Stimulated activated CD8-positive, alpha-beta memory T cell treated with anti-CD3 and anti-CD28 coated beads, Interleukin-12 subunit alpha, Interleukin-12 subunit beta, amount 100 ng/mL, for 24 hours (primary cell): ENCODE results near the gene ADGRF4.

ENCODE experiments used
- DNase-seq: peaks from one replicate; pipeline ENCODE4 v3.0.0-alpha.2; 2020; ENCODE audit errors: extremely low read depth

The ADGRF4 gene, protein sequence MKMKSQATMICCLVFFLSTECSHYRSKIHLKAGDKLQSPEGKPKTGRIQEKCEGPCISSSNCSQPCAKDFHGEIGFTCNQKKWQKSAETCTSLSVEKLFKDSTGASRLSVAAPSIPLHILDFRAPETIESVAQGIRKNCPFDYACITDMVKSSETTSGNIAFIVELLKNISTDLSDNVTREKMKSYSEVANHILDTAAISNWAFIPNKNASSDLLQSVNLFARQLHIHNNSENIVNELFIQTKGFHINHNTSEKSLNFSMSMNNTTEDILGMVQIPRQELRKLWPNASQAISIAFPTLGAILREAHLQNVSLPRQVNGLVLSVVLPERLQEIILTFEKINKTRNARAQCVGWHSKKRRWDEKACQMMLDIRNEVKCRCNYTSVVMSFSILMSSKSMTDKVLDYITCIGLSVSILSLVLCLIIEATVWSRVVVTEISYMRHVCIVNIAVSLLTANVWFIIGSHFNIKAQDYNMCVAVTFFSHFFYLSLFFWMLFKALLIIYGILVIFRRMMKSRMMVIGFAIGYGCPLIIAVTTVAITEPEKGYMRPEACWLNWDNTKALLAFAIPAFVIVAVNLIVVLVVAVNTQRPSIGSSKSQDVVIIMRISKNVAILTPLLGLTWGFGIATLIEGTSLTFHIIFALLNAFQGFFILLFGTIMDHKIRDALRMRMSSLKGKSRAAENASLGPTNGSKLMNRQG

DNA sequence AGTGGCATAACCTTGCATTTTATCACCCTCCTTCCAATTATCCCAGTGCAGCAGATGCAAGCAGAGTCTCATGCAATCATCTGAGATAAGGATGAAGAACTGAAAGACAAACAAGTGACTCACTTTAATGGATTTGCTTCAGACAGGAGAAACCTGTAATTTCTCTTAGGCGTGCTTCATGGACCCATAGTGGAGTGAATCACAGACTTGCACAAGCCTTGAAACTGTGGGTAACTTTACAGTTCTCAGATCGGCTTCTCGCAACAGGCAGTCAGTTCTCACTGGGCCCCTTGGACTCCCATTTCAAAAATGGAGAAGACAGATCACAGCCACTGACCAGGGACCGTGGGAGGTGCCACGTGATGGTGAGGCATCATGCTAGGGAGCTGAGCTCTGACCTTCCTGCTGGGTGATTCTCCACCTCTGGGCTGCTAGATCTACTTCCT lies at the start of gene ADGRF4:
TSS of gene ADGRF4 (plus strand) at position 239 of the 446 bp plus-strand sequence. CDS start 8,666 bp downstream, outside the sequence.
- DNase-seq = no peak

DNA sequence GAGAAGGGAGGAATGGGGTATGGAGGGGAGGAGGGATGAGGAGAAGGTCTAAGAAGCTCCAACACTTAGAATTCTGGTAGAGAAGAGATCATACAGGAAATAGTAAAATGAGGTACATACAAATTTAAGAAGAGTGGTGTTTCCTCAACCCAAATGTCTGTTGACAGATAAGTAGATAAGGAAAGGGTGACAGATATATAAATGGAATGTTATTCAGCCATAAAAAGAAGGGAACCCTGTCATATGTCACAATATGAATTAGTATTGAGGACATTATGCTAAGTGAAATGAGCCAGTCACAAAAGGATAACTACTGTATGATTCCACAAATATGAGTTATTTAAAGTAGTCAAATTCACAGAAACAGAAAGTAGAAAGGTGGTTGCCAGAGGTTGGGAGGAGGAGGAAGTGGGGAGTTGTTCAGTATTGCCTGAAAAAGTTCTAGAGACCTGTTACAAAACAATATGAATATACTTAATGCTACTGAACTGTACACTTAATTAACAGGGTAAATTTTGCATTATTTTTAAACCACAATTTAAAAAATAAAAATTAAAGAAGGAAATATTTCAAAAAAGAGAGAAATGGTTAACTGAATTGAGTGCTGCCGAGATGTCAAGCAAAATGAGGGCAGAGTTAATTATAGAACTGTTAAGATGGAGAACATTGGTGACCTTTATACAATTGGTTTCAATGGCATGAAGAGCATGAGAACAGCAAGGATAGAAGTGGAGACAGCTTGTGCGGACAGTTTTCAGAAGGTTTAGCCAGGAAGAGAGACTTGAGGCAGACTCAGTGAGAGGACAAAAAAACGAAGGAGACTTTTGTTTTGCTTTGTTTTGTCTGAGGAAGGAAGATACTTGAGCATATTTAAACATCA lies 47.6 kb upstream of the ADGRF4 start:
- no peak for DNase-seq

DNA sequence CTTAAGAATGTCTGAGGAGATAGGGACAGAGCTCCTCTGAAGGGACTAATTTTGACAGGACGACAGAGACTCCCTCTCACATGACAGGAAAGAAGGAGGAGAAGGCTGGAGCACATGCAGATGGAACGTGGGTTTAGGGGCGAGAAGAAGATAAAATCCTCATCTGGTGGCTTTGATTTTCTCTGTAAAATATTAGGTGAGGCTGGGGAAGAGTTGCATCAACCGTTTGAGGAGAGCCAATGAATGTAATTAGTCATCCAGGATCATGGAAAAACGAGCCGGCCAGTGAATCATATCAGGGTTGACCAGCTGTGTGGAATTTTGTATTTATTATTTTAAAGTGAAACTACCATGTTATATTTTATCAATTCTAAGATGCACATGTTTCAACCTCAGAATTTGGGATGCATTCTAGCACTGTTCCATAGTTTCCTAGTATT lies 46.9 kb upstream of the ADGRF4 start:
- DNase-seq = no peak

GRCh38 chr6:47653706-47654105 lies 44.7 kb upstream of the ADGRF4 start:
- no peak for DNase-seq

- no peak for DNase-seq
Measured at GRCh38 chr6:47654255-47654654, 44.1 kb upstream of the ADGRF4 start.

- no peak for DNase-seq
Measured at GRCh38 chr6:47655719-47656595, 42.4 kb upstream of the ADGRF4 start.

- DNase-seq = no peak
Measured at GRCh38 chr6:47661960-47662359, 36.4 kb upstream of the ADGRF4 start.

DNA sequence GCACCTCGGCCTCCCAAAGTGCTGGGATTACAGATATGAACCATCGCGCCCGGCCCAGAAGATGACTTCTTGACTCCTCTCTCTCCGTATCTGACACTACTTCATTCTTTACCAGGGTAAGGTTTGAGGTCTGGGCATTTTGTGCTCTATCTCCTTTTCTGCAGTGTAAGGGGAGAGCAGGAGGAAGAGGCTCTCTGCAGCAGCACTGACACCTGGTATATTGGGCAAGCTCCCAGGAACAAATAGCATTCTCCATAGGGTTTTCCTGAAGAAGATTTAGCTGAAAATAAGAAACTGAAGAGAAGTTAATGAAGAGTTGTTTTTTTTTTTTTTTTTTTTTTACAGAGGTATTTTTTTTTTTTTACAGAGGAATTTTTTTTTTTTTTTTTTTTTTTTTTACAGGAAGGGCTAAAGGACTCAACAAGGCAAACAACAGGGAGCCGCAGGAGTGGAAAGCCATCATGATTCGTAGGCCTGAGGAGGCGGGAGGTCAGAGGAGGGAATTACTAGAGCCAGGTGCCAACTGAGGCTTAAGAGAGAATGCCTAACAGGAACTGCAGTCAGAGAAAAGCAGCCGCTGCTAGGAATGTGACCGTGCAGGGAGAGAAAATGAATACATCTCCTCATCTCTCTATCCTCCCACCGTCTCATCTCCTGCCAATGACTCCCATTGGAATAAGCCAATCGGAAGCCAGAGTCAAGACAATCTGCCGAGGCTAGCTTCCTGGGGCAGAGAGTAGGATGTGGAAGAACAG lies 34.7 kb upstream of the ADGRF4 start:
- no peak for DNase-seq

DNA sequence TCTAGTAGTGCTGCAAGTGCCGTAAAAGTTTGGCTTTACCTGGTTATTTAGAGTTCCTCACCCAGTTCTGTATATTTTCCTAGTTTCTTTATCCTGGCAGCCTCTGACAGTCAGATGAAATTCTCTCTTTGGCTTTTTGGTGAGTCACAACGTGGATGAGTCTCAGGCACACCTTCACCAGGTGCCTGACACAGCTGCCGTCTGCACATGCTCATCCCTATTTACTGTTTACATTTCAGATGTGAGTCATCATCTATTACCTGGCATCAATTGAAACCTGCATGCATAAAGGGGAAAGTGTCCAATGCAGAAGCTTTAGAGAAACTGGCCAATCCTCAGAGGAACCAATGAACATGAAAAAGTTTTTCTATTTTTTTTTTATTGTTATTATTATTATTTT lies 33.3 kb upstream of the ADGRF4 start:
- no peak for DNase-seq

DNA sequence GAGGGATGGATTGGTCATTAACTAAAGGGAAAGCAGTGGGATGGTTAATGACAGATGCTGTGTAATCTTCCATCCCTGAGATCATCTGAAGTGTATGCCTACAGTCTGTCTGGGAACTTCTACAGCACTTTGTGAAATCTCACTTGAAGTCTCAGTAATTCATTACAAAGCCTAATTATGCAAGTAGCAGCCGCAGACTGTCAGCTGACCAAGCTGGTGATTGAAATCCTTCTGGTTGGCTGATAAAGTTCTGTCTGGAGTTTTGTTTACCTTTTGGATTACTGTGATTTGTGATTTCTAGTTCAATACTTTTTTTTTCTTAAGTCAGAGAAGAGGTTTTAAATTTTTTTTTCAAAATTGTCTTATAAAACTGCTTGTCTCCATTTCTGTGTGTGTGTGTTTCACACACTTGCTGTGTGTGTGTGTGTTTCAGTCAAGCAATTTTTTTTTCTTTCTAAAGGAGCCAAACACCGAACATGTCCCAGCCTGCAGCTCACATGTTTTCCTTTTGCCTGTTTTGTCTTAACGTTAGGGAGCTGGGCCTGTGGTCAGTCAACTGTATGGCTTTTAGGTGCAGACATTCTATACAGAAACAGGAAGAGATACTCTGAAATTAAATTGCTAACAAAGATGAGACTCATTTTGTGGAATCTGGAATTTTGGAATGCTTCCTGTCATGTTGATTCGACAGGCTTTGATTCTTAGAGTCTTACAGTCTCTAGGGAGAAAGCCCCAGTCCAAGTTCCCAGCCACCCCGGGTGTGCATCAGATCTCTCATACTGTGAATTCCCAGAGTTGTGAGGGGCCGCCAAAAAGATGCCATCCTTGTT lies 28.5 kb upstream of the ADGRF4 start:
- no peak for DNase-seq

GRCh38 chr6:47670851-47671250 lies 27.5 kb upstream of the ADGRF4 start:
- no peak for DNase-seq

DNA sequence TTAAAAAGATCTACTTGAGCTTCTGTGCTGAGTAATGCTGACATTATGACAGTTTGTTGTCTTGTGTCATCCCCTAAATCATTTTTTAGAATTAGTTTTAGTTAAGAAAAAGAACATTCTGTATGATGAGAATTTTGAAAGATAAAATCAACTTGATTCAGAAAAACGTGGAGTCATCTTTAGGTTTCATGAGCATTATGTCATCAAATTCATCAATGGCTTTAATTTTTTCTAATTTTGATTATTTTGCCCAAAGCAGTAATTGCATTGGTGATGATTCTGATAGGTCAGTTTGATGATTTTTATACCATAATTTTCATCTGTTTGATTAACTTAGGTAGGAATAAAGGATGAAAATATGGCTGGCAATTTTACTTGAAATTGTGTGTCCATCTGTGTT lies 26.6 kb upstream of the ADGRF4 start:
- DNase-seq = no peak

DNA sequence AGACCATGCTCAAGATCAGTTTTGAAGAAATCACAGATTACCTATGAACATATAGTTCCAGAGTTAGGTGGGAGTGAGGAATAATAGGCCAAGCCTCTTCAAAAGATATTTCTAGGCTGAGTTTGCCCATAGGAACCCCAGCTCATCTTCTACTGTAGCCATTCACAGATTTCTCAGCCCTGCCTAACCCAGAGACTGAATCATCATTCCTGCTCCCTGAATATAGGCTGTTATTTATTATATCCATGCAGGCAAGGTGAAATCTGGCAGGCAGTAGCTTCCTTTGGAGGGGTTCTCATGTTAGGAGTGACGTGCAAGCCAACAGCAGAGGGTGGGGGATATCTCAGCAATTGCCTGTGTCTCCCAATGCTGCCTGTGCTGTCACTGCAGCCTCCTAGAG lies 25.6 kb upstream of the ADGRF4 start:
- no peak for DNase-seq

DNA sequence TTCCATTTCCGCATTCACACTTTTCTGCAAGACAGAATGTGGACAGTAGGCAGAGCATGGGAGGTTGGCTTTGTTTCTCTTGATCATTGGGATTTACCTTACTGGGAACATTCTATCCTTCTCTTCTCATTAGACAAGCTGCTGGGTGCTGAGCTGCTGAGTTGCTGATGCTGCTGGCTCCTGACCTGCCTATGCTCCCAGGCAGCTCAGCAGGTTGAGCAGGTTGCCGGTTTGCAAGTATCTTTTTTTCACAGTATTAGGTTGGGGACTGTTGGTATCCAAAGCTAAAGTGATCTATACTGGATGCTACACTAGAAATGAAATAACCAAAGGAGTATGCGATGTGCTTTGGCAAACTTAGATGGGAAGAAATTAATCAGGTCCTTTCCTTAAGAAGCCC lies 23.7 kb upstream of the ADGRF4 start:
- no peak for DNase-seq

DNA sequence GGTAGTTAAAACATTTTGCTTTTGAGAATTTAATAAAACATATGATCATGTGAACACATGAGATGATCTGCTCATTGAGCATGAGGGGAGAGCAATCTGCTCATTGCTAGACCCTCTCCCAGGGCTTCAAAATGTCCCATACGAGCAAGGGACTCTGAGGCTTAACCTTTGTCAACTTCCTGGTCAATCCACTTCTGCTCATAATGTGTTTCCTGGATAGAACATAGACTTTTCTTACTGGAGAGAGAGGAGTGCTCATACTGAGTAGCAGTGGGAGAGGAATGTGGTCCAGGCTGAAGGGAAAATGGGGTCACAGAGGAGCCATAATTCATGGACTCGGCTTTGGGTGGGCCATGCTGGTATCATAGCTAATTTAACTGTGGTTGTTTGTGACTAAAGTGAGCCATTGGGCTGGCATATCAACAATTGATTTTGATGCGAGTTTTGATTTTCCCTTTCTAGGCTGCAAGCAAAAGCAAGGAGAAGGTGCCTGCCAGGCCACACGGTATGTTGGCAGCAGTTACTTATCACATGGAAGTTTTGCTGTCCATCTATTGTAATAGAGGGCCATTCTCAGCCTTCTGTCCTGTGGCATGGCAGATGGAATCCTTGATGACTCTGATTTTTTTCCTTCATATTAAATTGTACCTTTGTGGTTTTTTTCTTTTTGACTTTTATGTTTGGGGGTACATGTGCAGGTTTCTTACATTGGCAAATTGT lies 20.8 kb upstream of the ADGRF4 start:
- no peak for DNase-seq

DNA sequence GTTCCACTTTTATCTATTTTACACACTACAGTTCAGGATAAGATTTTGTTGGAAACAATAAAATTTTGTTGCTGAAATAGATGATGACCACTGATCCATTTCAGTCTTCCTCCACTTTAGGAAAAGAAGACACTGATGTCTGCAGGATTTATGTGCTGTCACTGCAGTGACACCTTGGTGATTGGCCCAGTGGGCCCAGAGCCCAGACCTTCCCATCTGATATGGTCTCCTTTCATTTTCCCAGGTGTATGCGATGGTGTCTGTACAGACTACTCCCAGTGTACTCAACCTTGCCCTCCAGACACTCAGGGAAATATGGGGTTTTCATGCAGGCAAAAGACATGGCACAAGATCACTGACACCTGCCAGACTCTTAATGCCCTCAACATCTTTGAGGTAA lies 19.6 kb upstream of the ADGRF4 start:
- no peak for DNase-seq

DNA sequence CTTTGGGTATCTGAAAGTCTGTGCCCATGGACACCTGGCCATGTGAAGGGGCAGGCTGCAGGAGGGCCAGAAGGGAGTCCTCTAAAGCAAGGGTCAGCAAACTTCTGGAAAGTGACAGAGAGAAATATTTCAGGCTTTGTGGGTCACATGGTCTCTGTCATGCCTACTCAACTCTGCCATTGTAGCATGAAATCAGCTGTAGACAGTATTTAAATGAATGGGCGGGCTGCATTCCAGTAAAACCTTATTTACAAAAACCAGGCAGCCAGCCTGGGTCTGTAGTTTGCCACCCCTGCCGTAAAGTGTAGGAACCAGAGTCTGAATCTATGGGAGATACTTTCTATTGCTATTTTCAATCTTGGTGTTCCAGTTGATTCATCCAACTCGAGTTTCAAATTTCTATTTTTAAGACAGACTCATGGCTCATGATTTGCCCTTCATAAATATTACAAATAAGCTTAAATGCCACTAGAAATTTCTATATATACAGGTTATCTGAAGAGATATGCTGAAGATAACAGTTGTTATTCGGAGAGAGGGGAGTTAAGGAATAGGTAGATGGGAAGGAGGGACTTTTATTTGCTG lies 19.0 kb upstream of the ADGRF4 start:
- no peak for DNase-seq

DNA sequence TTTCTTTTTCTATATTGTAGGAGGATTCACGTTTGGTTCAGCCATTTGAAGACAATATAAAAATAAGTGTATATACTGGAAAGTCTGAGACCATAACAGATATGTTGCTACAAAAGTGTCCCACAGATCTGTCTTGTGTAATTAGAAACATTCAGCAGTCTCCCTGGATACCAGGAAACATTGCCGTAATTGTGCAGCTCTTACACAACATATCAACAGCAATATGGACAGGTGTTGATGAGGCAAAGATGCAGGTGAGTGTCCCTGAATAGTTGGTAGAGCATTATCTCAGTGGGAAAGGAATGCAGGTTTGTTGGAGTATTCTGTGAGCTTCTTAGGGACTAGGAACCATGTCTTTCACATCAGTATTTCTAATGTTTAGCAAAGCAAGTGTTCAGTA lies 18.3 kb upstream of the ADGRF4 start:
- no peak for DNase-seq

DNA sequence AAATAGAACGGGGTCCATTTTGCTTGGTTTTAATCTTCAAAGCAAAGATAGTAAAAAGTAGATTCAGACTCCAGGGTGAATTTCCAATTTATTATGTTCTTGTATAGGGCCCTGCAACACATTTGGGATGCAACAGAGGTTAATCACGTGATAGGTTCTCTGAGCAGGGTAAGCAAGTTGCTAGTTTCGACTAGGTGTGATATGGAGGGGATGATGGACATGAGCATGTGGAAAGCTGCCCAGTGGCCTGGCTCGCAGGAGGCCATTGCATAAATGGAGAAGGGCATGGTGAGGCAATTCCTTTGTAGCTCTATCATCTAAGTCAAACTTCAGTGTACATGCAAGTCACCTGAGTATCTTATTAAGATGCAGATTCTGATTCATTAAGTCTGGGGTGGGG lies 17.7 kb upstream of the ADGRF4 start:
- DNase-seq = no peak
